K562 (cell line): ENCODE results near the gene DUS3L. TPM values are rescaled to one million over a fixed set of nuclear protein-coding genes. Genes with fewer than 3 reads are reported as not detected.

ENCODE experiments used
- ARID3B ChIP-seq: fragments of 250-450 bp; sonication (Bioruptor Pico); IDR thresholded peaks from 2 replicates; pipeline ENCODE4 v1.4.0; 2020; ENCODE audit warnings: borderline replicate concordance
- ATF4 ChIP-seq: fragments of 450-650 bp; formaldehyde crosslinking; IDR thresholded peaks from 2 replicates; pipeline ENCODE4 v1.4.0; 2022; ENCODE audit warnings: mild to moderate bottlenecking, moderate library complexity
- CREB1 ChIP-seq, 2 experiments: sonication (generic) in 1 of 2; formaldehyde crosslinking in 1 of 2; IDR thresholded peaks; 2 replicates each; pipeline versions ENCODE4 v1.6.1 to v1.8.0; 2012 to 2022; ENCODE audit warnings: inconsistent platforms in 1 of 2, mild to moderate bottlenecking in 1 of 2, missing genetic modification reagents in 1 of 2, moderate library complexity in 1 of 2
- CREM ChIP-seq: IDR thresholded peaks from 2 replicates; pipeline ENCODE4 v1.6.1; 2014; ENCODE audit warnings: antibody characterized with exemption, low read depth
- EWSR1 ChIP-seq: fragments of 450-650 bp; IDR thresholded peaks from 2 replicates; pipeline ENCODE4 v1.6.1; 2018; ENCODE audit warnings: borderline replicate concordance, mild to moderate bottlenecking, low read depth, moderate library complexity; ENCODE audit not compliant: partially characterized antibody
- GTF2F1 ChIP-seq: IDR thresholded peaks from 2 replicates; pipeline ENCODE4 v1.6.1; 2011; ENCODE audit warnings: low read depth, low read length, improper control_type of control experiment
- MYBL2 ChIP-seq, 2 experiments: fragments of 450-650 bp in 1 of 2; sonication (generic) in 1 of 2; formaldehyde crosslinking in 1 of 2; IDR thresholded peaks; 2 replicates each; pipeline versions ENCODE4 v1.6.1 to v1.8.1; 2017 to 2022; ENCODE audit warnings: borderline replicate concordance in 1 of 2, inconsistent platforms in 1 of 2, low read depth in 1 of 2, mild to moderate bottlenecking in 1 of 2, missing genetic modification reagents in 1 of 2, moderate library complexity in 1 of 2
- NKRF ChIP-seq: fragments of 450-650 bp; IDR thresholded peaks from 2 replicates; pipeline ENCODE4 v1.6.1; 2016; ENCODE audit warnings: borderline replicate concordance
- SP1 ChIP-seq: sonication (generic); formaldehyde crosslinking; IDR thresholded peaks from 2 replicates; pipeline ENCODE4 v1.8.1; 2022; ENCODE audit warnings: mild to moderate bottlenecking, missing genetic modification reagents
- TAF15 ChIP-seq: fragments of 200-400 bp; formaldehyde crosslinking; IDR thresholded peaks from 2 replicates; pipeline ENCODE4 v1.6.1; 2017; ENCODE audit warnings: mild to moderate bottlenecking, low read depth, low read length, moderate library complexity
- UBTF ChIP-seq, 2 experiments: IDR thresholded peaks; 2 replicates each; pipeline ENCODE4 v1.6.1; 2012; ENCODE audit warnings: improper control_type of control experiment in 2 of 2, low read depth in 2 of 2, low read length in 2 of 2, borderline replicate concordance in 1 of 2
- VEZF1 ChIP-seq: fragments of 200-800 bp; sonication (Bioruptor generic); IDR thresholded peaks from 2 replicates; pipeline ENCODE4 v1.6.1; 2017; ENCODE audit warnings: missing genetic modification characterization, missing compliant biosample characterization
- YBX1 ChIP-seq: fragments of 450-650 bp; IDR thresholded peaks from 2 replicates; pipeline ENCODE4 v1.7.1; 2016; ENCODE audit warnings: mild to moderate bottlenecking
- ZFX ChIP-seq: sonication (generic); formaldehyde crosslinking; IDR thresholded peaks from 2 replicates; pipeline ENCODE4 v1.8.0; 2022; ENCODE audit warnings: mild to moderate bottlenecking, missing genetic modification reagents, moderate library complexity
- ZNF644 ChIP-seq: fragments of 200-800 bp; sonication (Bioruptor generic); IDR thresholded peaks from 2 replicates; pipeline ENCODE4 v1.6.1; 2016; ENCODE audit warnings: low read depth, missing genetic modification characterization, missing compliant biosample characterization
- polyA plus RNA-seq, 8 experiments: library from polyadenylated mRNA; depleted of rRNA in 4 of 8; stranded (reverse) in 5 of 8; unstranded in 3 of 8; fragments of >200 nt; fragmentation: Nextera tagmentation in 2 of 8; fragmentation: Illumina TruSeq in 1 of 8; extraction: Ambion mirVana in 2 of 8; extraction: Trizol in 1 of 8; gene quantifications; 2 replicates each; pipeline versions ENCODE4 v1.2.1 to v1.2.3, GENCODE V29; 2011 to 2014; ENCODE audit warnings: inconsistent platforms in 1 of 8, missing spikeins in 1 of 8
- total RNA-seq, 7 experiments: library from RNA; depleted of rRNA in 6 of 7; stranded (reverse); fragments of >200 nt in 6 of 7; fragmentation: Illumina TruSeq in 2 of 7; extraction: Trizol in 2 of 7; gene quantifications; 2 replicates each; pipeline versions ENCODE4 v1.2.1 to v1.2.3, GENCODE V29; 2011 to 2021; ENCODE audit warnings: low replicate concordance in 1 of 7

The DUS3L gene
- total and polyA plus RNA-seq, 9 of the 15 experiments (the other 6 are each of a cell fraction or from before 2014, with no cell fraction given): 1.7 to 102 (median 77.5) TPM

GRCh38 chr19:5799247-5800241 lies 8.6 kb upstream of the DUS3L start (continued):
- TF ChIP-seq UBTF (IDR thresholded peaks at IDR 0.05; ENCODE audit: borderline replicate concordance in 1 of 2, low read depth in 2 of 2, low read length in 2 of 2) (peak in 1 of 2 experiments; percentile 72; a peak in 1 of 4 replicates), CREM (peak; percentile 52; the same call in 1 of the 2 replicates), ARID3B (CRISPR knock-in tag) (0 out of 2 replicates have a peak, but pooled peaks have one; percentile 10), ATF4 (CRISPR knock-in tag) (peak; percentile 63; the same call in 1 of the 2 replicates), ZNF644 (peak; percentile 94), NKRF (peak; percentile 50; the same call in 1 of the 2 replicates), SP1 (peak; percentile 78), GTF2F1 (no peak), TAF15 (no peak), EWSR1 (no peak), MYBL2 (IDR thresholded peaks at IDR 0.05; ENCODE audit: low read depth) (no peak), MYBL2 (CRISPR knock-in tag; IDR thresholded peaks at IDR 0.05; ENCODE audit: borderline replicate concordance) (no peak), YBX1 (no peak), VEZF1 (peak; percentile 94), CREB1 (IDR thresholded peaks at IDR 0.05) (peak; percentile 67; the same call in 1 of the 2 replicates), CREB1 (CRISPR knock-in tag; IDR thresholded peaks at IDR 0.05) (no peak; the same call in 1 of the 2 replicates), ZFX (peak; percentile 63)
